Spleen (tissue), 7 donors: ENCODE measurements around the gene TMEM239.

Experiments used
- CTCF ChIP-seq, 11 experiments: fragments of 200-600 bp in 7 of 11; fragments of 450-650 bp in 4 of 11; sonication (generic) in 4 of 11; IDR thresholded peaks in 8 of 11; conservative IDR thresholded peaks in 3 of 11; 1 replicate in 7 of 11; 2 replicates in 4 of 11; pipeline versions ENCODE4 v1.4.0 to v1.8.0; 2016 to 2021; ENCODE audit warnings: antibody characterized with exemption in 11 of 11, inconsistent platforms in 4 of 11, mild to moderate bottlenecking in 1 of 11
- POLR2A ChIP-seq, 3 donors: fragments of 450-650 bp; IDR thresholded peaks; one replicate each; pipeline ENCODE4 v1.5.1; 2017; ENCODE audit warnings: antibody characterized with exemption in 3 of 3, mild to moderate bottlenecking in 1 of 3
- POLR2AphosphoS5 ChIP-seq, 3 donors: sonication (generic); formaldehyde crosslinking; IDR thresholded peaks; one replicate each; pipeline ENCODE4 v1.5.1; 2017; ENCODE audit warnings: antibody characterized with exemption in 3 of 3
- donor health status: DM: no; HTN: no; CAD: no; lungs with moderate emphysema.
- donor health status: DM: no; HTN: no; CAD: no.
- donor health status: DM: no; HTN: no; CAD: no.

GRCh38 chr20:2865630-2866029 lies 49.5 kb downstream of the TMEM239 start:
- TF ChIP-seq CTCF (IDR thresholded peaks at IDR 0.05 in 8 of 11, conservative IDR thresholded peaks at IDR 0.05 in 3 of 11), result peak in 7 of 11 experiments; percentile 8 to 28 (median 20)
- no peak for TF ChIP-seq POLR2A (IDR thresholded peaks at IDR 0.05)
- peak in 1 of 3 donors; percentile 33 for TF ChIP-seq POLR2AphosphoS5 (IDR thresholded peaks at IDR 0.05)
